NCI-H526 treated with DMSO at 0.1 percent for 48 hours (cell line): Measurements from ENCODE around the gene RSPO1.
"Not testable (repeated sequence)": the region's sequence is repeated elsewhere in the genome, so short reads cannot be mapped to it uniquely, and the experiment has no call there.

Experiments used
- DNase-seq: peaks from one replicate; lab custom pipeline; 2025; lab: John Stamatoyannopoulos, UW

Gene RSPO1

GRCh38 chr1:37634244-37634991 lies at the start of gene RSPO1:
Gene RSPO1 (minus strand): TSS chr1:37634892. CDS start chr1:37629661, 5,231 bp downstream.
- DNase-seq = peak; percentile 29

- DNase-seq = not testable (repeated sequence)
Measured at GRCh38 chr1:37684182-37684581, 49.5 kb upstream of the RSPO1 start.

- DNase-seq = peak; percentile 48
Measured at GRCh38 chr1:37682334-37682987, 47.8 kb upstream of the RSPO1 start.

- no peak for DNase-seq
Measured at GRCh38 chr1:37680933-37681332, 46.2 kb upstream of the RSPO1 start.

GRCh38 chr1:37677808-37678207 lies 43.1 kb upstream of the RSPO1 start:
- DNase-seq = no peak

- no peak for DNase-seq
Measured at GRCh38 chr1:37677143-37677439, 42.4 kb upstream of the RSPO1 start.

GRCh38 chr1:37676281-37677142 lies 41.8 kb upstream of the RSPO1 start:
- DNase-seq = no peak

GRCh38 chr1:37673920-37674319 lies 39.2 kb upstream of the RSPO1 start:
- no peak for DNase-seq

GRCh38 chr1:37672136-37672870 lies 37.6 kb upstream of the RSPO1 start:
- no peak for DNase-seq

GRCh38 chr1:37671261-37671660 lies 36.6 kb upstream of the RSPO1 start:
- DNase-seq = no peak

- no peak for DNase-seq
Measured at GRCh38 chr1:37670133-37670532, 35.4 kb upstream of the RSPO1 start.

- no peak for DNase-seq
Measured at GRCh38 chr1:37667023-37667671, 32.5 kb upstream of the RSPO1 start.

GRCh38 chr1:37666241-37666867 lies 31.7 kb upstream of the RSPO1 start:
- DNase-seq = no peak

- DNase-seq = no peak
Measured at GRCh38 chr1:37663426-37664000, 28.8 kb upstream of the RSPO1 start.

GRCh38 chr1:37662031-37662755 lies 27.5 kb upstream of the RSPO1 start:
- DNase-seq = no peak

GRCh38 chr1:37661401-37661800 lies 26.7 kb upstream of the RSPO1 start:
- no peak for DNase-seq

GRCh38 chr1:37660664-37661063 lies 26.0 kb upstream of the RSPO1 start:
- DNase-seq = no peak

- DNase-seq = no peak
Measured at GRCh38 chr1:37658486-37658885, 23.8 kb upstream of the RSPO1 start.

GRCh38 chr1:37657620-37658412 lies 23.1 kb upstream of the RSPO1 start:
- no peak for DNase-seq
